Measurements from ENCODE around the gene KIF17. TPM values are rescaled to one million over a fixed set of nuclear protein-coding genes. Genes with fewer than 3 reads are reported as not detected.

KIF17 gene
- total RNA-seq, 1 experiment from 2014 or later, result 2.4 TPM

- Histone ChIP-seq H3K9me2 (ENCODE audit: insufficient read depth) (no peaks in the 10 kb centered on the region), H3K4me3 (replicated peaks in 1 of 2; ENCODE audit: low read depth in 1 of 2, low read length in 2 of 2) (no peak overlapping the region), H3K79me2 (ENCODE audit: insufficient read depth, low read length) (peaks cover 62% of the 10 kb centered on the region), H3K9ac (ENCODE audit: low read length) (no peak overlapping the region), H3K36me3 (ENCODE audit: control insufficient read depth in 1 of 2, insufficient read depth in 2 of 2, low read length in 2 of 2) (peaks cover 46 to 50% of the 10 kb centered on the region in 2 experiments), H3K27me3 (ENCODE audit: insufficient read depth, low read length) (no peaks in the 10 kb centered on the region), H3K4me2 (ENCODE audit: low read length) (no peak overlapping the region), H3K4me1 (ENCODE audit: control insufficient read depth in 1 of 2, insufficient read depth in 2 of 2, low read length in 2 of 2) (peaks cover 12 to 21% of the 10 kb centered on the region in 2 experiments), H2AFZ (ENCODE audit: low read depth, low read length, poor library complexity, severe bottlenecking) (no peak overlapping the region), H3K9me3 (ENCODE audit: control insufficient read depth in 1 of 2, insufficient read depth in 1 of 2, low read depth in 1 of 2, low read length in 2 of 2) (no peaks in the 10 kb centered on the region), H3K27ac (ENCODE audit: low read depth, low read length) (no peak overlapping the region), H4K20me1 (ENCODE audit: insufficient read depth) (no peaks in the 10 kb centered on the region)
- BruUV-seq (replicated peaks), result no TSS peak
- TF ChIP-seq JUND (IDR thresholded peaks at IDR 0.05) (no peak), FOSL1 (IDR thresholded peaks at IDR 0.05; ENCODE audit: low read depth) (no peak), ELF1 (IDR thresholded peaks at IDR 0.05; ENCODE audit: borderline replicate concordance, low read depth) (no peak), TCF7L2 (IDR thresholded peaks at IDR 0.05; ENCODE audit: borderline replicate concordance, extremely low read depth, insufficient read depth, insufficient read length) (no peak), ZNF274 (IDR thresholded peaks at IDR 0.05; ENCODE audit: low read depth, low read length) (no peak), MAX (IDR thresholded peaks at IDR 0.05) (no peak), CBX3 (IDR thresholded peaks at IDR 0.05; ENCODE audit: low read depth) (no peak), SIN3A (IDR thresholded peaks at IDR 0.05; ENCODE audit: low read depth) (no peak), POLR2AphosphoS5 (IDR thresholded peaks at IDR 0.05; ENCODE audit: low read depth, low read length) (no peak), EZH2 (IDR thresholded peaks at IDR 0.05) (no peak), ZBTB33 (IDR thresholded peaks at IDR 0.05; ENCODE audit: extremely low read depth, insufficient replicate concordance, low read length) (no peak), ATF3 (IDR thresholded peaks at IDR 0.05) (no peak)
- ChIA-PET RAD21 (ENCODE audit: low non-redundant PET in 1 of 2, low total read pairs in 2 of 2, uncharacterized antibody in 2 of 2, unreplicated experiment in 2 of 2) (no interaction called here), CTCF (interaction anchor here (1.1 kb wide), 1 partner anchor 83 kb away, joined by 5 read pairs; no protein-coding TSS in a partner anchor), POLR2A (no interaction called here)
- ATAC-seq (no peak), DNase-seq (ENCODE audit: low read depth, low spot score) (no peak)
- intact Hi-C loops (cut with micrococcal nuclease), result no loop called here
Observed at GRCh38 chr1:20658166-20658915, 59.5 kb downstream of the KIF17 start.

Data from HCT116 (cell line).